Right lung (tissue), 10 donors: ENCODE results near the gene TMEM248. TPM values are rescaled to one million over a fixed set of nuclear protein-coding genes. Genes with fewer than 3 reads are reported as not detected.
"Not testable (repeated sequence)": the region's sequence is repeated elsewhere in the genome, so short reads cannot be mapped to it uniquely, and the experiment has no call there.

ENCODE experiments used
- DNase-seq, 2 donors: peaks; one replicate each; pipeline ENCODE4 v3.0.0-alpha.2; 2013
- long read RNA-seq, 8 donors: transcript quantifications; one replicate each; lab custom pipeline, GENCODE V29; 2026
- polyA plus RNA-seq, 5 donors: library from polyadenylated mRNA; unstranded; fragments of 120-200 nt; gene quantifications; one replicate each; pipeline versions ENCODE4 v1.2.1 to v1.2.3, GENCODE V29; 2013; ENCODE audit warnings: inconsistent platforms in 1 of 5, low replicate concordance in 1 of 5; ENCODE audit not compliant: insufficient read length in 5 of 5, insufficient read depth in 1 of 5

TMEM248 gene, protein sequence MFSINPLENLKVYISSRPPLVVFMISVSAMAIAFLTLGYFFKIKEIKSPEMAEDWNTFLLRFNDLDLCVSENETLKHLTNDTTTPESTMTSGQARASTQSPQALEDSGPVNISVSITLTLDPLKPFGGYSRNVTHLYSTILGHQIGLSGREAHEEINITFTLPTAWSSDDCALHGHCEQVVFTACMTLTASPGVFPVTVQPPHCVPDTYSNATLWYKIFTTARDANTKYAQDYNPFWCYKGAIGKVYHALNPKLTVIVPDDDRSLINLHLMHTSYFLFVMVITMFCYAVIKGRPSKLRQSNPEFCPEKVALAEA
- 10 to 100 TPM; 74.2 to 89.7 (median 74.8) TPM for polyA plus RNA-seq
- long read RNA-seq, donor 1, full-length matches to known transcripts = 37 of 84 reads
- long read RNA-seq, donor 1, partial matches to known transcripts = 47 of 84 reads
- long read RNA-seq, donor 1, other reads (novel, unspliced or antisense) = 0 of 84 reads
- long read RNA-seq, donor 2, full-length matches to known transcripts = 10 of 17 reads
- long read RNA-seq, donor 2, partial matches to known transcripts = 7 of 17 reads
- long read RNA-seq, donor 2, other reads (novel, unspliced or antisense) = 0 of 17 reads
- long read RNA-seq, donor 3, full-length matches to known transcripts = 17 of 48 reads
- long read RNA-seq, donor 3, partial matches to known transcripts = 31 of 48 reads
- long read RNA-seq, donor 3, other reads (novel, unspliced or antisense) = 0 of 48 reads
- long read RNA-seq, donor 4, full-length matches to known transcripts = 20 of 52 reads
- long read RNA-seq, donor 4, partial matches to known transcripts = 32 of 52 reads
- long read RNA-seq, donor 4, other reads (novel, unspliced or antisense) = 0 of 52 reads
- long read RNA-seq, donor 5, full-length matches to known transcripts = 36 of 70 reads
- long read RNA-seq, donor 5, partial matches to known transcripts = 34 of 70 reads
- long read RNA-seq, donor 5, other reads (novel, unspliced or antisense) = 0 of 70 reads
- long read RNA-seq, donor 6, full-length matches to known transcripts = 33 of 68 reads
- long read RNA-seq, donor 6, partial matches to known transcripts = 35 of 68 reads
- long read RNA-seq, donor 6, other reads (novel, unspliced or antisense) = 0 of 68 reads
- long read RNA-seq, donor 7, full-length matches to known transcripts = 41 of 61 reads
- long read RNA-seq, donor 7, partial matches to known transcripts = 20 of 61 reads
- long read RNA-seq, donor 7, other reads (novel, unspliced or antisense) = 0 of 61 reads
- long read RNA-seq, donor 8, full-length matches to known transcripts = 16 of 23 reads
- long read RNA-seq, donor 8, partial matches to known transcripts = 7 of 23 reads
- long read RNA-seq, donor 8, other reads (novel, unspliced or antisense) = 0 of 23 reads

- peak; percentile 87 to 89 for DNase-seq
Observed at GRCh38 chr7:66920769-66921395, at the start of gene TMEM248. TMEM248 (plus strand) TSS chr7:66921225; CDS start chr7:66941866, 20,641 bp downstream.

GRCh38 chr7:66873476-66873875 is 47.5 kb upstream of the TMEM248 start:
- DNase-seq = no peak

GRCh38 chr7:66877577-66878300 is 43.3 kb upstream of the TMEM248 start:
- DNase-seq = no peak

DNA sequence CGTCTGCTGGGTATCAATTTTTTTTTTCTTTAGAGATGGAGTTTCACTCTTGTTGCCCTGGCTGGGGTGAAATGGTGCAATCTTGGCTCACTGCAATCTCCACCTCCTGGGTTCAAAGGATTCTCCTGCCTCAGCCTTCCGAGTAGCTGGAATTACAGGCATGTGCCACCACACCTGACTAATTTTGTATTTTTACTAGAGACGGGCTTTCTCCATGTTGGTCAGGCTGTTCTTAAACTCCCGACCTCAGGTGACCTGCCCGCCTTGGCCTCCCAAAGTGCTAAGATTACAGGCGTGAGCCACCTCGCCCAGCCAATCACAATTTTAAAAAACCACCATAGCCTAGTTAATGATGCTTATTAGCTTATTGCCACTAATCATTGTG is 42.7 kb upstream of the TMEM248 start:
- not testable (repeated sequence) for DNase-seq

DNA sequence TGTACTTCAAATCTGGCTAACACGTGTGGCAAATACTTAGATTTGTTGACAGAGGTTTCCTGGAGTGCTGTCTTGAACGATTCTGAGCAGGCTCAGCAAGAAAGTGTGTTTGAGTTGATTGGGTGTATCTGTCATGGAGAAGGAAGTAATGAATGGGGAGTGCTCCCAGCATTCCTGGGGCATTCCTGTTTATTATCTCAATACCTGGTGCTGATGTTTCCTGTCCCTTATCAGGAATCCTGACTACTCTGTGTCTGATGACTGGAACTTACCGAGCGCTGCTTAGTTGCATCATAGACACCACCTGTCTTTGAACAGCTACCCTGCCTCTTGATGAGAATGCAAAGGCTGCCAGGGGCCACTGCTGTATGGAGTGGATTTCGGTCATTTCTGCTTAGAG is 41.0 kb upstream of the TMEM248 start:
- no peak for DNase-seq

GRCh38 chr7:66880577-66880976 is 40.4 kb upstream of the TMEM248 start:
- not testable (repeated sequence) for DNase-seq

DNA sequence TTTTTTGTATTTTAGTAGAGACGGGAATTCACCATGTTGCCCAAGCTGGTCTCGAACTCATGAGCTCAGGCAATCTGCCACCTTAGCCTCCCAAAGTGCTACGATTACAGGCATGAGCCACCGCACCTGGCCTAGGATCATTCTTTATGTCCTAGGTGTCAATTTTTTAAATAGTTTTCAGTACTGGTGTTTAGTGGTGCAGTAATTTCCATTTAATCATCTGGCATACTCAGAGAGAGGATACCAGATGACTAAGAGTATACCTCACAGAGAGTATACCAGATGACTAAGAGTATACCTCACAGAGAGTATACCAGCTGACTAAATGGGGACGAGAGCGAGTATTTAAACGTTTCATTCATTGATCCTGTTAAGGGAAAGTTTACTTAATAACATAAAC is 37.3 kb upstream of the TMEM248 start:
- no peak for DNase-seq

GRCh38 chr7:66884556-66884955 is 36.5 kb upstream of the TMEM248 start:
- not testable (repeated sequence) for DNase-seq

DNA sequence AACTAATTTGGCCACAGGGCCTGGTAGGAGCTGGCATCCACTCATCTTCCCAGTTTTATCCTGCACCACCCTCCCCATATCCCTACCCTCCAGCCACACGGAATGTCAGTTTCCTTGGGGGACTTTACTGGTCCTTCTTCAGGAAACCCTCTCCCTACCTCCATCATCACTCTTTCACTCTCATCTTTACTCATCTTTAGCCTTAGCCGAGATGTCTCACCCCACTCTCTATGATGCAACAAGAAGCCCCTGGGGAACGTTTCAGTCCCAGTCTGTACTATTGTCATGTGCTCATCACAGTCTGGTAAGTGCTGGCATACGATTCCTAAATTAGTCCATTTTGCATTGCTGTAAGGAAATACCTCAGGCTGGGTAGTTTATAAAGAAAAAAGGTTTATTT is 34.9 kb upstream of the TMEM248 start:
- DNase-seq = no peak

- DNase-seq = not testable (repeated sequence)
Observed at GRCh38 chr7:66888223-66888622, 32.8 kb upstream of the TMEM248 start.

DNA sequence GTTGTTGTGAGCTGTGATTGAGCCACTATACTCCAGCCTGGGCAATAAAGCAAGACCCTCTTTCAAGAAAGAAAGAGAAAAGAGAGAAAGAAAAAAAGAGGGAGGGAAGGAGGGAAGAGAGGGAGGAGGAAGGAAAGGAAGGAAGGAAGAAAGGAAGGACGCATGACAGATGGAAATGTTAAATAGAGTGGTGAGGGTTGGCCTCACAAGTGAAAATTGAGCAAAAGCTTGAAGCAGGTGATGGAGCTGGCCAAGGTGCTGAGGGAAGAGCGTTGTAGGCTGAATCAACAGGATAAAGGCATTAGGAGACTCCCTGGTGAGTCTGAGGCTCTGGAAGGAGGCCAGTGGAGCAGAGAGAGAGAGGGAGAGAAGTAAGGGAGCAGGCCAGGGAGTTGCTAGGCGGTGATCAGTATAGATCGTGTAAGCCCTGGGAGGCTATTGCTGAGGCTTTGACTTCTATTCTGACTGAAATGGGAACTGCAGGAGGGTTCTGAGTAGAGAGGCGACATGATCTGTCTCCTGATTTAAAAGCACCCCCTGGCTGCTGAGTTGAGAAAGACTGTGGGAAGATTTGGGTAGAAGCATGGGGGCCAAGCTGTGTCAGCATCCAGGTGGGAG is 26.5 kb upstream of the TMEM248 start:
- DNase-seq = no peak

- DNase-seq = no peak
Observed at GRCh38 chr7:66896441-66896840, 24.6 kb upstream of the TMEM248 start.

GRCh38 chr7:66899552-66900280 is 21.3 kb upstream of the TMEM248 start:
- no peak for DNase-seq

DNA sequence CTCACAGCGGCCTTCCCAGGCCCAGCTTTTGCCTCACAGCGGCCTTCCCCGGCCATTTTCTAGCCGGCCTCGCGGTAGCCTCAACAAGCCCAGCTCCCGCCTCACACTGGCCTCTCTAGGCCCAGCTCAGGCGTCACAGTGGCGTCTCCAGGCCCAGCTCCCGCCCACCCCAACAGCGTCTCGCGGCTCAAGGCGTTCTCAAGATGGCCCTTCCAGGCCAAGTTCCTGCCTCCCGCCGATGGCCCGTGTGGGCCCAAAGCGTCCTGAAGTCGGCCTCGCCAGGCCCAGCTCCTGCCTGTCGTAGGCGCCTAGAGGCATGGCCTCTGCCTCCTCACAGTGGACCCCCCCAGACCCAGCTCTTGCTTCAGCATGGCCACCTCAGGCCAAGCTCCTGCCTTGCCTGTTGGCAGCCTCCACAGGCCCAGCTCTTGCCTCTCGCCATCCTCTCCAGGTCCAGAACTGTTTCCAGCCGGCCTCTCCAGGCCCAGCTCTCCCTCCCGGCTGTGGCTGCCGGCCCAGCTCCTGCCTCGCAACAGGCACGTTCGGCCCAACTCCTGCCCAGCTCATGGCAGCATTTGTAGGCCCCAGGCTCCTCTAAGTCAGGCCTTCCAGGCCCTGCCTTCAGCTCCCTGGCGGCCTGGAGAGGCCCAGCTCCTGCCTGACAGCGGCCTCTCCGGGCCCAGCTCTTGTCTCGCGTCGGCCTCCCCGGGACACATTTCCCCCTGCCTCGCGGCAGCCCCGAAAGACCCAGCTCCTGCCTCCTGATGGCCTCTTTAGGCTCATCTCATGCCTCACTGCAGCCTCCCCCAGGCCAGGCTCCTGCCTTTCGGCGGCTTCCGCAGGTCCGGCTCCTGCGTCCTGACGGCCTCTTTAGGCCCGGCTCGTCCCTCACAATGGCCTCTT is 18.8 kb upstream of the TMEM248 start:
- no peak for DNase-seq

- no peak for DNase-seq
Observed at GRCh38 chr7:66902844-66903180, 18.2 kb upstream of the TMEM248 start.

GRCh38 chr7:66903360-66904062 is 17.5 kb upstream of the TMEM248 start:
- no peak for DNase-seq

DNA sequence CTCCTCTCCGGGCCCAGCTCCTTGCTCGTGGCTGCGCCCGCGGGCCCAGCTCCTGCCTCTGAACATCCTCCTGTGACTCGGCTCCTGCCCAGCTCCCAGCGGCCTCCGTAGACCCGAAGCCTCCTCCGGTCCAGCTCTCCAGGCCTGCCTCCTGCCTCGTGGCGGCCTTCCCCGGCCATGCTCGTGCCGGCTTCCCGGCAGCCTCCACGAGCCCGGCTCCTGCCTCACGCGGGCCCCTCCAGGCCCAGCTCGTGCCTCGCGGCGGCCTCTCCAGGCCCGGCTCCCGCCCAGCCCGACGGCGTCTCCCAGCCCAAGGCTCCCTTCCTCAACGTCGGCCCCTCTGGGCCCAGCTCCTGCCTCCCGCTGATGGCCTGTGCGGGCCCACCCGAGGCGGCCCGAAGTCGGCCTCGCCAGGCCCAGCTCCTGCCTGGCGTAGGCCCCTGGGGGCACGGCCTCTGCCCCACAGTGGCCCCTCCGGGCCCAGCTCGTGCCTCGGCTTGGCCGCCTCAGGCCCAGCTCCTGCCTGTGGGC is 16.9 kb upstream of the TMEM248 start:
- DNase-seq = no peak
